HFFc6 (cell line): ENCODE data around the gene BRD4. TPM values are rescaled to one million over a fixed set of nuclear protein-coding genes. Genes with fewer than 3 reads are reported as not detected.
A peak's percentile ranks its signal among the peaks of the same experiment; 100 is the strongest.

Experiments used
- DNase-seq: peaks from one replicate; pipeline ENCODE4 v3.0.0-alpha.2; 2018
- H3K27ac Mint-ChIP-seq: 2 replicates; pipeline ENCODE4 v1.8.0; 2020; ENCODE audit warnings: mild to moderate bottlenecking, mixed read lengths
- H3K27me3 Mint-ChIP-seq: 2 replicates; pipeline ENCODE4 v1.8.0; 2021; ENCODE audit warnings: mild to moderate bottlenecking, moderate library complexity, mixed read lengths; ENCODE audit not compliant: insufficient read depth
- H3K36me3 Mint-ChIP-seq: 2 replicates; pipeline ENCODE4 v1.8.0; 2021; ENCODE audit warnings: low read depth, mixed read lengths
- H3K4me1 Mint-ChIP-seq: 2 replicates; pipeline ENCODE4 v1.8.0; 2020; ENCODE audit warnings: low read depth, mixed read lengths
- H3K4me3 Mint-ChIP-seq: 2 replicates; pipeline ENCODE4 v1.8.0; 2020; ENCODE audit warnings: mild to moderate bottlenecking, moderate library complexity, mixed read lengths
- H3K9me3 Mint-ChIP-seq: 2 replicates; pipeline ENCODE4 v1.8.0; 2020; ENCODE audit warnings: mild to moderate bottlenecking, mixed read lengths
- CTCF ChIP-seq: fragments of 200-600 bp; sonication (generic); IDR thresholded peaks from 2 replicates; pipeline ENCODE4 v1.5.0; 2021; ENCODE audit warnings: antibody characterized with exemption, mild to moderate bottlenecking
- total RNA-seq, 6 experiments: library from RNA; stranded (reverse); fragmentation: NEBNext Ultra II Directional; extraction: Animal tissue kit (Norgen Biotek cat#: 25700); gene quantifications; 2 replicates in 1 of 6; 3 replicates in 5 of 6; pipeline ENCODE4 v1.2.3, GENCODE V29; 2021

BRD4 gene
- total RNA-seq, 6 experiments from 2014 or later = 74.9 to 85.2 (median 81.5) TPM

GRCh38 chr19:15317392-15318071 lies 14.8 kb downstream of the BRD4 start:
- Mint-ChIP-seq H3K9me3 (no peaks in the 10 kb centered on the region), H3K4me1 (peaks cover 78% of the 10 kb centered on the region), H3K27me3 (no peaks in the 10 kb centered on the region; the same call in 1 of the 2 replicates), H3K36me3 (peaks cover 18% of the 10 kb centered on the region), H3K4me3 (peak overlapping the region; percentile 57), H3K27ac (peak overlapping the region; percentile 75)
- TF ChIP-seq CTCF = no peak
- no peak for DNase-seq

- H3K27ac Mint-ChIP-seq = peak overlapping the region; percentile 75
- no peak for TF ChIP-seq CTCF
- peaks cover 74% of the 10 kb centered on the region for H3K4me1 Mint-ChIP-seq
- peak; percentile 39 for DNase-seq
- peaks cover 18% of the 10 kb centered on the region; the same call in 1 of the 2 replicates for H3K36me3 Mint-ChIP-seq
- H3K4me3 Mint-ChIP-seq = peak overlapping the region; percentile 57
- no peaks in the 10 kb centered on the region; the same call in 1 of the 2 replicates for H3K27me3 Mint-ChIP-seq
- no peaks in the 10 kb centered on the region for H3K9me3 Mint-ChIP-seq
These were observed 15.8 kb downstream of the BRD4 start for GRCh38 chr19:15316498-15316897.

DNA sequence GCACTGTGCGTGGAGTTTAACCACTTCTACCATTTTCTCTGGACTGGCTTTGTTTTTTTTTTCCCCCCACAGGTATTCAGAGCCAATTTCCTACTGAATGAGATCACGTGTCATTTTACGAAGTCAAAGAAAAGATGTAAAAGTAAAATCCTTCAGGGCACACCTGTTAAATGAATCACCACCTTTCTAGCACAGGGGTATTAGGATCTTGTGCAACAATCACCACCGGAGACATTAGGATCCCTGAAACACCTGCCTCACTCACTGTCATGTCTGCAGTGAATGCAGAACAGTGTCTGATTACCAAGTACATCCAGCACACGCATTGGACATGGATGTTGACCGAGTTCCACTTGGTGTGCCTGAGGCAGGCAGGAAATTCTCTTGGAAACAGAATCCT lies 17.2 kb downstream of the BRD4 start:
- no peak for DNase-seq
- Mint-ChIP-seq H3K4me1 (peaks cover 60% of the 10 kb centered on the region), H3K4me3 (no peak overlapping the region; the same call in 1 of the 2 replicates), H3K36me3 (peaks cover 18% of the 10 kb centered on the region; the same call in 1 of the 2 replicates), H3K27me3 (no peaks in the 10 kb centered on the region; the same call in 1 of the 2 replicates), H3K9me3 (no peaks in the 10 kb centered on the region), H3K27ac (peak overlapping the region; percentile 49)
- no peak for TF ChIP-seq CTCF

DNA sequence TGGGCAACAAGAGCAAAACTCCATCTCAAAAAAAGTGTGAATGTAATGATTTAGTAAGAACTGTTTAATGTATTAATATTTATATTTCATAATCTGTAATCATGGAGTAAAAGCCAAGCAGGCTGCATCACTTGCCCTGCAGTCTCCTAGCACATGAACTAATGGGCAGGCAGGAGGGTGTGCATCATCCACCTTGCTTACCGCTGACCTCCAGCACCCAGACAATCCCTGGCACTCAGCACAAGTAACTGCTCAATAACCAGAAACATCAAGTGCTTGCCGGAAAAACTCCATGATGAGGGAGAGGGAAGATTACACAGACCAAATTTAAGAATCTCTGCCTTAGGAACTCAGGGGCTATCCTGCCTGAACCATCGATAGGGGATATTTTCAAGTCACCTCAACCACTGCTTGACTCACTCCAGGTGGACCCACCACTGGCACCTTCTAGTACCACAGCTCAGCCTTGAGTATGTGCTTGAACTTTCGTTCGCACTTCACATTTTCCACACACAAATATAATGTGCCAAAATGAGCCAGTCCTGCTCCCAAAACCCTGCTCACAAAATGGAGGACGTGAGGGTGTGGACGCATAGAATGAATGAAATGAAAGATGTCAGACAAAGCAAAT lies 18.6 kb downstream of the BRD4 start:
- DNase-seq = no peak
- no peak for TF ChIP-seq CTCF
- Mint-ChIP-seq H3K4me3 (no peak overlapping the region), H3K4me1 (peaks cover 57% of the 10 kb centered on the region), H3K27ac (no peak overlapping the region), H3K27me3 (no peaks in the 10 kb centered on the region; the same call in 1 of the 2 replicates), H3K36me3 (peaks cover 24% of the 10 kb centered on the region), H3K9me3 (no peaks in the 10 kb centered on the region)

- Mint-ChIP-seq H3K36me3 (peaks cover 15% of the 10 kb centered on the region), H3K27ac (no peak overlapping the region), H3K4me1 (peaks cover 48% of the 10 kb centered on the region), H3K4me3 (no peak overlapping the region), H3K9me3 (no peaks in the 10 kb centered on the region), H3K27me3 (no peaks in the 10 kb centered on the region)
- no peak for TF ChIP-seq CTCF
- DNase-seq = no peak
These were observed 25.2 kb downstream of the BRD4 start for GRCh38 chr19:15307169-15307568.
